HCT116 (cell line): ENCODE results near the gene ISM1. TPM values are rescaled to one million over a fixed set of nuclear protein-coding genes. Genes with fewer than 3 reads are reported as not detected.
A peak's percentile ranks its signal among the peaks of the same experiment; 100 is the strongest.

Experiments
- ATAC-seq: fragments of 200-7000 bp; cut with Tn5 transposase; 2 replicates; pipeline ENCODE4 v1.9.1; 2020; ENCODE audit warnings: mild to moderate bottlenecking, moderate library complexity
- BruUV-seq: library from RNA; stranded (reverse); fragments of 400-500 nt; replicated peaks from 2 replicates; lab custom pipeline; 2021; lab: Mats Ljungman, UMichigan
- CTCF ChIA-PET: fragments of 300-600 bp; sonication (Branson Sonifier 250); formaldehyde crosslinking; loops from one replicate; lab custom pipeline; 2021; ENCODE audit warnings: antibody characterized with exemption; lab: Charles Lee
- POLR2A ChIA-PET: fragments of 300-600, 350-600 bp; sonication (Branson Sonifier 250); formaldehyde crosslinking; loops from one replicate; lab custom pipeline; 2021; ENCODE audit warnings: antibody characterized with exemption; lab: Charles Lee
- RAD21 ChIA-PET, 2 experiments: fragments of 300-600 bp; sonication (Branson Sonifier 250); formaldehyde crosslinking; loops; one replicate each; lab custom pipeline; 2023; ENCODE audit warnings: low total read pairs in 2 of 2; ENCODE audit not compliant: uncharacterized antibody in 2 of 2, unreplicated experiment in 2 of 2, low non-redundant PET in 1 of 2; lab: Charles Lee
- DNase-seq: peaks from one replicate; pipeline ENCODE4 v3.0.0-alpha.2; 2010; ENCODE audit warnings: low read depth, low spot score
- H2AFZ ChIP-seq: fragments of 200-600 bp; shearing (Covaris generic), sonication (generic); 2 replicates; pipeline ENCODE4 v1.6.1; 2017; ENCODE audit warnings: low read depth, mixed run types, mixed read lengths, antibody characterized with exemption, low read length; ENCODE audit not compliant: poor library complexity, severe bottlenecking
- H3K27ac ChIP-seq: 2 replicates; pipeline ENCODE4 v1.5.1; 2012; ENCODE audit warnings: low read depth, low read length
- H3K27me3 ChIP-seq: fragments of 200-600 bp; sonication (generic); 2 replicates; pipeline ENCODE4 v1.6.1; 2016; ENCODE audit warnings: mixed run types, low read length, mixed read lengths; ENCODE audit not compliant: insufficient read depth
- H3K36me3 ChIP-seq, 2 experiments: fragments of 200-500 bp in 1 of 2; fragments of 200-600 bp in 1 of 2; sonication (Bioruptor generic) in 1 of 2; sonication (generic) in 1 of 2; 2 replicates each; pipeline versions ENCODE4 v1.5.1 to v1.6.1; 2014 to 2016; ENCODE audit warnings: low read length in 2 of 2, inconsistent platforms in 1 of 2, mixed read lengths in 1 of 2, mixed run types in 1 of 2; ENCODE audit not compliant: insufficient read depth in 2 of 2, control insufficient read depth in 1 of 2
- H3K4me1 ChIP-seq, 2 experiments: fragments of 200-600 bp in 1 of 2; sonication (generic) in 1 of 2; 2 replicates each; pipeline versions ENCODE4 v1.5.1 to v1.6.1; 2012 to 2017; ENCODE audit warnings: low read length in 2 of 2, inconsistent platforms in 1 of 2, mild to moderate bottlenecking in 1 of 2, mixed read lengths in 1 of 2, mixed run types in 1 of 2, moderate library complexity in 1 of 2; ENCODE audit not compliant: insufficient read depth in 2 of 2, control insufficient read depth in 1 of 2
- H3K4me2 ChIP-seq: fragments of 200-600 bp; sonication (generic); 2 replicates; pipeline ENCODE4 v1.6.1; 2017; ENCODE audit warnings: mixed run types, low read length, mixed read lengths
- H3K4me3 ChIP-seq, 2 experiments: fragments of 200-600 bp in 1 of 2; sonication (generic) in 1 of 2; replicated peaks in 1 of 2; 2 replicates each; pipeline ENCODE4 v1.5.1; 2011 to 2016; ENCODE audit warnings: low read length in 2 of 2, control low read depth in 1 of 2, low read depth in 1 of 2, mild to moderate bottlenecking in 1 of 2, mixed read lengths in 1 of 2, mixed run types in 1 of 2
- H3K79me2 ChIP-seq: fragments of 200-600 bp; sonication (generic); 2 replicates; pipeline ENCODE4 v1.6.1; 2017; ENCODE audit warnings: mild to moderate bottlenecking, mixed run types, low read length, moderate library complexity, mixed read lengths; ENCODE audit not compliant: insufficient read depth
- H3K9ac ChIP-seq: fragments of 200-600 bp; sonication (generic); 2 replicates; pipeline ENCODE4 v1.6.1; 2016; ENCODE audit warnings: low read length, mixed read lengths
- H3K9me2 ChIP-seq: fragments of 200-600 bp; sonication (generic), shearing (Covaris generic); 2 replicates; pipeline ENCODE4 v1.6.1; 2017; ENCODE audit warnings: mixed run types, mild to moderate bottlenecking, moderate library complexity; ENCODE audit not compliant: insufficient read depth
- H3K9me3 ChIP-seq, 2 experiments: fragments of 200-500 bp in 1 of 2; fragments of 200-600 bp in 1 of 2; sonication (Bioruptor generic) in 1 of 2; sonication (generic) in 1 of 2; 2 replicates each; pipeline ENCODE4 v1.6.1; 2014 to 2017; ENCODE audit warnings: low read length in 2 of 2, mixed read lengths in 2 of 2, inconsistent platforms in 1 of 2, low read depth in 1 of 2, mild to moderate bottlenecking in 1 of 2, mixed run types in 1 of 2, moderate library complexity in 1 of 2; ENCODE audit not compliant: control insufficient read depth in 1 of 2, insufficient read depth in 1 of 2
- H4K20me1 ChIP-seq: fragments of 200-600 bp; sonication (generic), shearing (Covaris generic); 2 replicates; pipeline ENCODE4 v1.6.1; 2017; ENCODE audit warnings: mixed run types, mild to moderate bottlenecking, moderate library complexity; ENCODE audit not compliant: insufficient read depth
- ATF3 ChIP-seq: IDR thresholded peaks from 2 replicates; pipeline ENCODE4 v1.6.1; 2012
- CTCF ChIP-seq, 3 experiments: fragments of 200-600 bp in 1 of 3; sonication (generic) in 1 of 3; IDR thresholded peaks in 2 of 3; conservative IDR thresholded peaks in 1 of 3; 2 replicates each; pipeline ENCODE4 v1.5.1; 2012 to 2017; ENCODE audit warnings: low read depth in 2 of 3, low read length in 2 of 3, antibody characterized with exemption in 1 of 3, borderline replicate concordance in 1 of 3, control low read depth in 1 of 3, mild to moderate bottlenecking in 1 of 3, mixed read lengths in 1 of 3, mixed run types in 1 of 3, moderate library complexity in 1 of 3; ENCODE audit not compliant: insufficient read depth in 1 of 3
- EZH2 ChIP-seq: fragments of 200-600 bp; sonication (generic); IDR thresholded peaks from 2 replicates; pipeline ENCODE4 v1.6.1; 2017; ENCODE audit warnings: antibody characterized with exemption, mixed run types
- EZH2phosphoT487 ChIP-seq: fragments of 200-600 bp; IDR thresholded peaks from 2 replicates; pipeline ENCODE4 v1.6.1; 2018; ENCODE audit warnings: antibody characterized with exemption, borderline replicate concordance
- FOSL1 ChIP-seq: IDR thresholded peaks from 2 replicates; pipeline ENCODE4 v1.6.1; 2012; ENCODE audit warnings: low read depth
- JUND ChIP-seq: IDR thresholded peaks from 2 replicates; pipeline ENCODE4 v1.6.1; 2012
- POLR2A ChIP-seq: IDR thresholded peaks from 2 replicates; pipeline ENCODE4 v1.7.0; 2011; ENCODE audit warnings: borderline replicate concordance; ENCODE audit not compliant: insufficient read depth, insufficient read length; ENCODE audit errors: extremely low read depth
- REST ChIP-seq: IDR thresholded peaks from 2 replicates; pipeline ENCODE4 v1.6.1; 2012; ENCODE audit warnings: low read depth
- SIN3A ChIP-seq: IDR thresholded peaks from 2 replicates; pipeline ENCODE4 v1.6.1; 2012; ENCODE audit warnings: low read depth
- SRF ChIP-seq: IDR thresholded peaks from 2 replicates; pipeline ENCODE4 v1.6.1; 2012; ENCODE audit warnings: low read depth
- intact Hi-C: fragments of 100-400 bp; cut with micrococcal nuclease; formaldehyde crosslinking; loops from 2 replicates; pipeline ENCODE4 v1.10.0; 2022
- total RNA-seq: library from RNA; stranded (reverse); gene quantifications from one replicate; pipeline ENCODE4 v1.2.1, GENCODE V29; 2021; ENCODE audit not compliant: unreplicated experiment

ISM1 gene
- total RNA-seq, 1 experiment from 2014 or later = 0.37 TPM

- no TSS peak for BruUV-seq
Observed at GRCh38 chr20:13285408-13285807, 64.3 kb downstream of the ISM1 start.

More at GRCh38 chr20:13285408-13285807, 64.3 kb downstream of the ISM1 start:
- POLR2A ChIA-PET = no interaction called here
- ATAC-seq (0 out of 2 replicates have a peak, but pooled peaks have one; percentile 22), DNase-seq (no peak)
- no peaks in the 10 kb centered on the region; a peak in 1 of 4 replicates for H3K36me3 ChIP-seq
- no peak overlapping the region for H3K9ac ChIP-seq
- RAD21 ChIA-PET = no interaction called here
- no peaks in the 10 kb centered on the region for H3K79me2 ChIP-seq
- no peak overlapping the region for H2AFZ ChIP-seq
- no peaks in the 10 kb centered on the region for H3K27me3 ChIP-seq
- no peaks in the 10 kb centered on the region for H3K9me3 ChIP-seq
- intact Hi-C loops = no loop called here
- no peak overlapping the region for H3K4me3 ChIP-seq
- H3K27ac ChIP-seq = no peak overlapping the region
- TF ChIP-seq EZH2phosphoT487 (no peak), SRF (no peak), JUND (no peak), CTCF (IDR thresholded peaks at IDR 0.05 in 2 of 3, conservative IDR thresholded peaks at IDR 0.05 in 1 of 3; ENCODE audit: borderline replicate concordance in 1 of 3, insufficient read depth in 1 of 3, low read depth in 2 of 3, low read length in 2 of 3) (no peak), REST (no peak), EZH2 (no peak), ATF3 (no peak), POLR2A (no peak), FOSL1 (no peak), SIN3A (no peak)
- no peaks in the 10 kb centered on the region for H4K20me1 ChIP-seq
- CTCF ChIA-PET = no interaction called here
- H3K4me2 ChIP-seq = no peak overlapping the region
- no peaks in the 10 kb centered on the region for H3K9me2 ChIP-seq
- H3K4me1 ChIP-seq = no peaks in the 10 kb centered on the region
